Gastrocnemius medialis (tissue), 4 donors: ENCODE measurements around the gene ARHGAP10.

Experiments used
- POLR2A ChIP-seq, 2 donors: fragments of 450-650 bp; IDR thresholded peaks; one replicate each; pipeline ENCODE4 v1.6.1; 2017; ENCODE audit warnings: antibody characterized with exemption in 2 of 2, mild to moderate bottlenecking in 2 of 2, moderate library complexity in 2 of 2
- TF ChIP-seq, protein P1 (sequence below), 5 experiments: fragments of 450-650 bp in 3 of 5; fragments of 200-600 bp in 2 of 5; sonication (generic) in 2 of 5; IDR thresholded peaks in 4 of 5; conservative IDR thresholded peaks in 1 of 5; 1 replicate in 4 of 5; 2 replicates in 1 of 5; pipeline ENCODE4 v1.5.1; 2016 to 2019; ENCODE audit warnings: antibody characterized with exemption in 5 of 5, mild to moderate bottlenecking in 3 of 5, moderate library complexity in 3 of 5

DNA sequence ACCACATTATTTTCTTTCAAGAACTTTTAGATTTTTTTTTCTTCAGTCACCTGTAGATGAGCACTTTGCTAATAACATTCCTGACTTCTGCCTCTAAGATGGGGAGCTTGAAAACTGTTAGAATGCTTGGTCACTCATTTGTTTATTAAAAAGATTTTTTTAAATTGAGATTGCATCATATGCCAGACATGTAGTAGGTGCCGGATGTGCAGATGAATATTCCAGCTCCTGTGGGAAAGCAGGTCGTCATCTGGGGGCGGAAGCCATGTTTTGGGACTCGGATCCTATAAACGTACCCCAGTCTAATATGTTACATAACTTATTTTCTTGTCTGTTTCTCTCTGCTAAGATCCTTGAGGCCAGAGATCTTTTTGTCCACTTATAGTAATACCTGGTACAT is 236.8 kb downstream of the ARHGAP10 start:
- TF ChIP-seq, protein P1, sequence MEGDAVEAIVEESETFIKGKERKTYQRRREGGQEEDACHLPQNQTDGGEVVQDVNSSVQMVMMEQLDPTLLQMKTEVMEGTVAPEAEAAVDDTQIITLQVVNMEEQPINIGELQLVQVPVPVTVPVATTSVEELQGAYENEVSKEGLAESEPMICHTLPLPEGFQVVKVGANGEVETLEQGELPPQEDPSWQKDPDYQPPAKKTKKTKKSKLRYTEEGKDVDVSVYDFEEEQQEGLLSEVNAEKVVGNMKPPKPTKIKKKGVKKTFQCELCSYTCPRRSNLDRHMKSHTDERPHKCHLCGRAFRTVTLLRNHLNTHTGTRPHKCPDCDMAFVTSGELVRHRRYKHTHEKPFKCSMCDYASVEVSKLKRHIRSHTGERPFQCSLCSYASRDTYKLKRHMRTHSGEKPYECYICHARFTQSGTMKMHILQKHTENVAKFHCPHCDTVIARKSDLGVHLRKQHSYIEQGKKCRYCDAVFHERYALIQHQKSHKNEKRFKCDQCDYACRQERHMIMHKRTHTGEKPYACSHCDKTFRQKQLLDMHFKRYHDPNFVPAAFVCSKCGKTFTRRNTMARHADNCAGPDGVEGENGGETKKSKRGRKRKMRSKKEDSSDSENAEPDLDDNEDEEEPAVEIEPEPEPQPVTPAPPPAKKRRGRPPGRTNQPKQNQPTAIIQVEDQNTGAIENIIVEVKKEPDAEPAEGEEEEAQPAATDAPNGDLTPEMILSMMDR (IDR thresholded peaks at IDR 0.05 in 4 of 5, conservative IDR thresholded peaks at IDR 0.05 in 1 of 5): no peak
- no peak for TF ChIP-seq POLR2A (IDR thresholded peaks at IDR 0.05)
